HG02759 (cell line): Measurements from ENCODE around the gene C15orf40.
"Not testable (repeated sequence)": the region's sequence is repeated elsewhere in the genome, so short reads cannot be mapped to it uniquely, and the experiment has no call there.

Experiments
- ATAC-seq: cut with Tn5 transposase; IDR thresholded peaks from one replicate; pipeline ENCODE4 v1.9.1; 2021; ENCODE audit warnings: mild to moderate bottlenecking, moderate library complexity; ENCODE audit not compliant: unreplicated experiment

The C15orf40 gene

GRCh38 chr15:83011271-83012075, at the start of gene C15orf40:
TSS of gene C15orf40 (minus strand) at chr15:83011639. CDS start at chr15:83011607, 32 bp downstream.
- ATAC-seq = peak; percentile 90

DNA sequence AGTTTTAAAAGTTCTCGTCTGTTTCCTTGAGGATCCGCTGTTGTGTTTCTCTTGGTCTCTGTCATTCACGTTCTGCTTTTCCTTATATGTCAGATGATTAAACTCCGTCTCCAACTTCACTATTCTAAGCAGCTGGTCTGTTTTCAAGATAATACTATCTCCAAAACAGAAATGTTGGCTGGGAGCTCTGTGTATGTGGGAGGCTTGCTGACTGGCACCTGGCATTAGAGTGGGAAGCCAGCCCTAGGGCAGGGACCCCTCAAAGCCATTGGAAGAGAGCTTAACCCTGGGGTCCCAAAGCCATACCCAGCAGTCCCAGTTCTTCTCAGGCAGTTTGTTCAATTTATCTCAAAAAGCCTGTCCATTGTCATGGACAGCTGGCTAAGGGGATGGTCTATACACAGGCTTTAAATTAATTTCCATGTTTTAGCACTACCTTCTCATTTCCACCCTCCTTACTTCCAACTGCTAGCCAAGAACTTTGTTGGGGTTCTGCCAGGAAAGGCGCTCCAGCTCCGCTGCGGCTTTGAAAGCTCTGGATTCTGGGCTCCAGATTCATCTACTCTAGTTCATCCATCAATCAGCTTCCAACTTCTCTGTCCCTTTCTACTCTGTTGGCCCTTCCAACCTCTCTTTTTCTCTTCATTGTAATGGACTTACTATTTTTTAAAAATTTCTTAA, 46.4 kb upstream of the C15orf40 start:
- no peak for ATAC-seq

DNA sequence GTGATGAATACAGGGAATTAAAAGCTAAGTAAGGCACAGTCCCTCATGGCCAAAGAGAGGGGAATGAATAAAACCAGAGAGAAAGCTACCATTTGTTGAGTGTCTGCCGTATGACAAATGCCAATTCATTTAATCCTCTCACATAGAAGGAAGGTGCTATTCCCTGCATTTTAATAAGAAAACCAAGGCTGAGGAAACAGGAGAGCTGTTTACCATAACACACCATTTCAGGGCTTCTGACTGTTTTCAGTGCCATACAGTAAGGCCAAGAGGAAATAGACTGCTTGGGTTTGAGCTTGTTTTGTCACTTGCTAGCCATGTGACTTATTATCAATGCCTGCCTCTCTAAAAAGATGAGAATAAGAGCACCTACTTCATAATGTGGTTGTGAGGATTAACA, 45.6 kb upstream of the C15orf40 start:
- ATAC-seq = no peak

- ATAC-seq = no peak
Observed at GRCh38 chr15:83053151-83053550, 41.7 kb upstream of the C15orf40 start.

DNA sequence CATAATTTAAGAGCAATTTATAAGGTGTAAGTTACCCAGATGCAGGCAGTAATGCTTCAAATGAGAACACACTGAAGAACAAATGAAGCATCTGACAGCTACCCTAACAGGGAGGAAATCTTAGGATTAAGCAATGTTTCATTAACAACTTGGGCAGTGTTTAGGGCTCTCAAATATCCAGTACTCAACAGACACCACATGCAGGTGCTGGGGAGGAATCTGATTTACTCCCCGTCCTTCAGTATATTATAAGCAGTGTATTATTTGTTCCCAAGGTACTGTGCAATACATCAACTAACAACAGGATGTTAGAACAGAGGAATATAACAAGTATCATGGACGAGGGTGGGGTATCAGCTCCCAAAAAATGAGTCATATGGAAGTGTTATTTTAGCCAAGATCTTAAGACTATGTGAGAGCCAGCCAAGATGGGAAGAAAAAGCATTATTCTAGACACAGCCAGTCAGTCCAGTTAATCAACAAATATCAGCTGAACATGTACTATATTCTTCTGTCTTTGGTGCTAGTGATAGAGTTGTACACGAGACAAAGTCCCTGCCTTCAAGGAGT, 35.2 kb upstream of the C15orf40 start:
- no peak for ATAC-seq

- no peak for ATAC-seq
Observed at GRCh38 chr15:83044156-83044555, 32.7 kb upstream of the C15orf40 start.

DNA sequence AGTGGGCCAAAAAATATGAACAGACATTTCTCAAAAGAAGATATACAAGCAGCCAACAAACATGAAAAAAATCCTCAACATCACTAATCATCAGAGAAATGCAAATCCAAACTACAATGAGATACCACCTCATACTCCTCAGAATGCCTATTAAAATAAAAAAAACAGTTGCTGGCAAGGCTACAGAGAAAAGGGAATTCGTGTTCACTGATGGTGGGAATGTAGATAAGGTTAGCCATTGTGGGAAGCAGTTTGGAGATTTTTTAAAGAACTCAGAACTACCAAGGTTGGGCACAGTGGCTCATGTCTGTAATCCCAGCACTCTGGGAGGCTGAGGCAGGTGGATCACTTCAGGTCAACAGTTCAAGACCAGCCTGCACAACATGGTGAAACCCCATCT, 27.8 kb upstream of the C15orf40 start:
- ATAC-seq = no peak

DNA sequence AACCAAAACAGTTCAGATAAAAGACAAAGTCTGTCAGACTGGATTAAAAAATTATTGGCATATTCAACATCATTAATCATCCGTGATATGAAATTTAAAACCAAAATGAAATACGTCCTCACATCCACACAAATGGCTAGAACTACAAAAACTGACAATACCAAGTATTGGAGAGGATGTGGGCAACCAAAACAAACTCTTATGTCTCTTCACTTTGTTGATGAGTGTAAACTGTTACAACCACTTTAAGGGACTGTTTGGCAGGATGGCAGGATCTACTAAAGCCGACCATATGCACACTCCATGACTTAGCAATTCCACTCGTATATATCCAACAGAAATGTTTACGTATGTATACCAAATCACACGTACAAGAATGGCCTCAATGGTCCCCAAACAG, 24.8 kb upstream of the C15orf40 start:
- no peak for ATAC-seq

DNA sequence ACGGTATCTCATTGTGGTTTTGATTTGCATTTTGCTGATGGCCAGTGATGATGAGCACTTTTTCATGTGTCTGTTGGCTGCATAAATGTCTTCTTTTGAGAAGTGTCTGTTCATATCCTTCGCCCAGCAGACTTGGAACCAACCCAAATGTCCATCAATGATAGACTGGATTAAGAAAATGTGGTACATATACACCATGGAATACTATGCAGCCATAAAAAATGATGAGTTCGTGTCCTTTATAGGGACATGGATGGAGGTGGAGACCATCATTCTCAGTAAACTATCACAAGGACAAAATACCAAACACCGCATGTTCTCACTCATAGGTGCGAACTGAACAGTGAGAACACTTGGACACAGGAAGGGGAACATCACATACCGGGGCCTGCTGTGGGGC, 19.8 kb upstream of the C15orf40 start:
- ATAC-seq = not testable (repeated sequence)

- no peak for ATAC-seq
Observed at GRCh38 chr15:83030021-83030420, 18.6 kb upstream of the C15orf40 start.

- ATAC-seq = no peak
Observed at GRCh38 chr15:83018436-83018835, 7.0 kb upstream of the C15orf40 start.

DNA sequence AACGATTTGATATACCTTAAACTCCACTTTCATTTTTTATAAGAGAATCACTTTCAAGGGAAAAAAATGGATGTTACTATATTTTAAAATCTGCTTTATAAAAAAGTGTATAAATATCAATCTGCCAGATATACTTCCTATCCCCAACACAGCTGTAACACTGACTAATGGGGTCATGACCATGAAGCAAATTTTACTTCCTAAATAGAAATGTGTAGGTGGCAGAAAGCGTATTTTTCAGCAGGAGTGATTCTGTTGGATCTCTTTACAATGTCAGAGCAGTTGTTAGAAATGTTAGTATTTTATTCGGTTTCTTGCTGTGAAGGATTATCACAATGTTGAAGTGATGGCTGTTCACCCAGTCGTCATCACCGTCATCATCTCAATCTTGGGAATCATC, 5.5 kb upstream of the C15orf40 start:
- ATAC-seq = no peak

DNA sequence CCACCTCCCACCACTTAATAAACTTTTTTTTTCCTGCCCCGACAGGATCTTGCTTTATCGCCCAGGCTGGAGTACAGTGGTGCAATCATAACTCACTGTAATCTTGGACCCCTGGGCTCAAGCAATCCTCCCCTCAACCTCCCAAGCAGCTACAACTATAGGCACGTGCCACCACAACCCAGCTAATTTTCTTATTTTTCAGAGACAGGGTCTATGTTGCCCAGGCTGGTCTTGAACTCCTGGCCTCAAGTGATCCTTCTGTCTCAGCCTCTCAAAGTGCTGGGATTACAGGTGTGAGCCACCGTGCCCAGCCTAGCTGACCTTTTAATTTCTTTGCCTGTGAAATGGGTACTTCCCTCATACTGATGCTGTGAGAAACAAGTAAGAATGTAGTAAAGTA, 3.9 kb upstream of the C15orf40 start:
- no peak for ATAC-seq

DNA sequence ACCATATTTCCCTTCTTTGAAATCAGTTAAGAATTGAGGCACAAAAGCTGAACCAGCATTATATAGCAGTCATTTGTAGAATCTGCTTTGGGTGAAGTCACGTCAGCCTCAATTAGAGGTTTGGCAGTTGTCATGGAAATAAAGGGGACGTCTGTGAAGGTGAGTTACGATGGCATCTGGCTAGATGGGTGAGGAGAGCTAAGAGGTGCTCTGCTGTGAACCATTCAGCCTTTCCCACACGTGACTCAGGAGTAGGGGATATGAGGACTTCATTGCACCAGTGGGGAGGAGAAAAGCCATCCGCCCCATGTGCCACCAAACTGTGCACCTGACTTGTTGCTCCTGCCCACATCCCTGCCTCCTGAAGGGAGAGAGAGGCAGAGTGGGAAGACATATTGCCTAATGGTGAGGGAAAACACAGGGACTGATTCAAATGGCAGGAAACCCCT, 2.8 kb upstream of the C15orf40 start:
- no peak for ATAC-seq

GRCh38 chr15:83012636-83013035, 1.2 kb upstream of the C15orf40 start:
- ATAC-seq = no peak

- ATAC-seq = no peak
Observed at GRCh38 chr15:83012076-83012426, 612 bp upstream of the C15orf40 start.

DNA sequence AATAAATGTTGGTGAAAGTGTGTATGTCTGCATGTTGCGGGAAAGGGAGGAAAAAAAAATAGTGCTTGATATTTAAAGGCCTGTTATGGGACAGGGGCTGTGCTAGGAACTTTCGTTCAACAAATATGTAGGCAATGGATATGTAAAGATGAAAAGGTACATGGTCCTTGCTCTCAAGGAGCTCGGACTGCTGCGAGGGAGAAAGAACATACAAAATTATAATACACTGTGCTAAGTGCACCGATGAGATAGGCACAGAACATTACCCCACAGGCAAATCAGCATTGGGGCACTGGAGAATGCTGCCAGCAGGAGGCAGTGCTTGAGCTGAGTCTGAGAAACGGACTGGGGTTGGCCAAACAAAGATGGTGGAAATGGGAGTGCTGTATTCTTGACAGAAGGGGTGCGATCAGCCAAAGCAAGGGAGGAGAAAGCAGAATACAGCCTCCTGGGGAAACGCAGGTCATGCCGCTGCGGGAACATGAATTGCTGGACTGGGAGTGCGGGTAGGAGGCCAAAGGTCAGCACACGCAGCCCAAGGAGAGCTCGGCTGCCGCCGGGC, 649 bp downstream of the C15orf40 start:
- ATAC-seq = peak; percentile 58

DNA sequence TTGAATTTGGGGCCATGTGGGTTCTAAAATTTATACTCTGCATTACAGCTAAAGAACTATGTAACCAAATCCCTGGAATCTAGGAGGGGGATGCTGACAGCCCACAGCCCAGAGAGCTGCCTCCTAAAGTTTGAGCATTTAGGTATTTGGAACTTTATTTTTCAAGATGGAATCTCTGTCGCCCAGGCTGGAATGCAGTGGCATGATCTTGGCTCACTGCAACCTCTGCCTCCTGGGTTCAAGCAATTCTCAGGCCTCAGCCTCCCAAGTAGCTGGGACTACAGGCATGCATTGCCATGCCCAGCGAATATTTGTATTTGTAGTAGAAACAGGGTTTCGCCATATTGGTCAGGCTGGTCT, 10.8 kb downstream of the C15orf40 start:
- ATAC-seq = not testable (repeated sequence)

GRCh38 chr15:82999905-83000671, 11.4 kb downstream of the C15orf40 start:
- ATAC-seq = peak; percentile 73

- ATAC-seq = no peak
Observed at GRCh38 chr15:82999426-82999825, 12.0 kb downstream of the C15orf40 start.

- ATAC-seq = no peak
Observed at GRCh38 chr15:82995938-82996337, 15.5 kb downstream of the C15orf40 start.
